GM12878 (cell line): ENCODE data around the gene SRSF1. TPM values are rescaled to one million over a fixed set of nuclear protein-coding genes. Genes with fewer than 3 reads are reported as not detected.

Experiments used
- BACH1 ChIP-seq: fragments of 450-650 bp; IDR thresholded peaks from 2 replicates; pipeline ENCODE4 v1.6.1; 2017; ENCODE audit warnings: mild to moderate bottlenecking, borderline replicate concordance
- MEF2A ChIP-seq: IDR thresholded peaks from 2 replicates; pipeline ENCODE4 v1.6.1; 2011; ENCODE audit warnings: low read depth, mild to moderate bottlenecking, low read length, moderate library complexity; ENCODE audit not compliant: insufficient read depth
- MYC ChIP-seq: IDR thresholded peaks from 2 replicates; pipeline ENCODE4 v1.6.1; 2011; ENCODE audit warnings: mild to moderate bottlenecking, low read length, moderate library complexity, inconsistent platforms; ENCODE audit not compliant: insufficient read depth, insufficient replicate concordance, insufficient read length, severe bottlenecking
- NR2C2 ChIP-seq: IDR thresholded peaks from 2 replicates; pipeline ENCODE4 v1.6.1; 2011; ENCODE audit warnings: borderline replicate concordance, low read depth; ENCODE audit not compliant: control insufficient read depth, insufficient read length
- PML ChIP-seq: IDR thresholded peaks from 2 replicates; pipeline ENCODE4 v1.6.1; 2012; ENCODE audit warnings: low read length, inconsistent platforms
- POLR2AphosphoS5 ChIP-seq: IDR thresholded peaks from 2 replicates; pipeline ENCODE4 v1.6.1; 2011; ENCODE audit warnings: mild to moderate bottlenecking, low read length, inconsistent platforms
- SRF ChIP-seq, 2 experiments: IDR thresholded peaks; 2 replicates each; pipeline ENCODE4 v1.6.1; 2011; ENCODE audit warnings: low read depth in 2 of 2, low read length in 2 of 2, mild to moderate bottlenecking in 1 of 2, moderate library complexity in 1 of 2
- TCF12 ChIP-seq: IDR thresholded peaks from 2 replicates; pipeline ENCODE4 v1.6.1; 2011; ENCODE audit warnings: low read depth, mild to moderate bottlenecking, low read length
- WRNIP1 ChIP-seq: IDR thresholded peaks from 2 replicates; pipeline ENCODE4 v1.6.1; 2011; ENCODE audit warnings: low read depth, low read length, improper control_type of control experiment, borderline replicate concordance
- polyA plus RNA-seq, 11 experiments: library from polyadenylated mRNA; depleted of rRNA in 4 of 11; unstranded in 6 of 11; stranded (reverse) in 5 of 11; fragments of >200 nt; fragmentation: Nextera tagmentation in 4 of 11; fragmentation: Illumina TruSeq in 1 of 11; extraction: Ambion mirVana in 4 of 11; extraction: Trizol in 1 of 11; gene quantifications; 1 replicate in 1 of 11; 2 replicates in 10 of 11; pipeline versions ENCODE4 v1.2.1 to v1.2.3, GENCODE V29; 2011 to 2016; ENCODE audit warnings: inconsistent platforms in 2 of 11, missing spikeins in 2 of 11, low read depth in 1 of 11
- total RNA-seq, 4 experiments: library from RNA; depleted of rRNA in 3 of 4; stranded (reverse); fragments of >200 nt in 3 of 4; fragmentation: Illumina TruSeq in 1 of 4; extraction: Trizol in 1 of 4; gene quantifications; 2 replicates each; pipeline versions ENCODE4 v1.2.1 to v1.2.3, GENCODE V29; 2013 to 2021
- TF ChIP-seq, protein P1 (sequence below): fragments of 450-650 bp; IDR thresholded peaks from 2 replicates; pipeline ENCODE4 v1.6.1; 2017; ENCODE audit warnings: mild to moderate bottlenecking, low read depth, inconsistent platforms; ENCODE audit not compliant: poor library complexity, severe bottlenecking
- TF ChIP-seq, protein P2 (sequence below): fragments of 450-650 bp; IDR thresholded peaks from 2 replicates; pipeline ENCODE4 v1.6.1; 2017; ENCODE audit warnings: borderline replicate concordance
- TF ChIP-seq, protein P3 (sequence below): fragments of 450-650 bp; IDR thresholded peaks from 2 replicates; pipeline ENCODE4 v1.6.1; 2018; ENCODE audit warnings: borderline replicate concordance, mild to moderate bottlenecking; ENCODE audit not compliant: partially characterized antibody
- TF ChIP-seq, protein P4 (sequence below): fragments of 450-650 bp; IDR thresholded peaks from 2 replicates; pipeline ENCODE4 v1.6.1; 2018; ENCODE audit warnings: mild to moderate bottlenecking, low read depth, moderate library complexity; ENCODE audit not compliant: partially characterized antibody

Gene SRSF1
- total and polyA plus RNA-seq, 10 of the 15 experiments (the other 5 are each of a cell fraction or from before 2014, with no cell fraction given) = 101 to 474 (median 404) TPM

DNA sequence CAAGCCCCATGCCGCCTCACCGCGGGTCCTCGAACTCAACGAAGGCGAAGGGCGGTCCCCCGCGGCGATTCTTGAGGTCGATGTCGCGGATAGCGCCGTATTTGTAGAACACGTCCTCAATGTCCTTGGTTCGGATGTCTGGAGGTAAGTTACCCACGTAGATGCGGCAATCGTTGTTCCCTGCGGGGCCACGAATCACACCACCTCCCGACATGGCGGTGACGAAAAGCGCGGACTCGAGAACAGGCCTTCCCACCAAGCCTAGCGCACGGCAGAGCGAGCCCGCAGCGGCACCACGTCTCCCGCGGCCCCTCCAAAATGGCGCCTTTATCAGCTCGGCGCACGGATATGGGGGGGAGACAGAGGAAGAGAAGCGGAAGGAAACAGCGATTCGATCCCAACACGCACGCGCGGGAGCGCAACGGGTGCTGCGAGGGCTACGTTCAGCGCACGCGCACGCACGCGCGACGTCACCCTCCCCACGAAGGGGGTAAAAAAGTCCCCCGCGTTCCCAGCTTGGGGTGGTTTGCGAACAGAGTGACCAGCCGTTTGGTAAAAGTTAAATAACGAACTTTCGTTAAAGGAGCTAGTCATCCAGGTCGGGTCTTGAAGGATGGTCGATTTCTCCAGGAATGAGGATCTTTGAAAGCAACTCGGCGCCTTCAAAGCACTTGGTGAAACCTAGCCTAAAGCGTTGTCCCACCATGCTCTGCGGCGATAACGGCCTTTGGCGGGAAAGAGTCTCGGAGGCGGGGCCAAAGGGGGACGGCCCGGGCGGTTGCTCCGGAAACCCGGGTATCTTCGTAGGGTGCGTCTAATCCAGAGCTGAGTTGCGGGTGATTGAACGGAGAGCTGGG, at the start of gene SRSF1 (continued):
- peak; percentile 98 for TF ChIP-seq POLR2AphosphoS5
- TF ChIP-seq BACH1 = peak; percentile 49; the same call in 1 of the 2 replicates
- TF ChIP-seq SRF (IDR thresholded peaks at IDR 0.05; ENCODE audit: low read depth in 2 of 2, low read length in 2 of 2) = no peak
- TF ChIP-seq, protein P1, sequence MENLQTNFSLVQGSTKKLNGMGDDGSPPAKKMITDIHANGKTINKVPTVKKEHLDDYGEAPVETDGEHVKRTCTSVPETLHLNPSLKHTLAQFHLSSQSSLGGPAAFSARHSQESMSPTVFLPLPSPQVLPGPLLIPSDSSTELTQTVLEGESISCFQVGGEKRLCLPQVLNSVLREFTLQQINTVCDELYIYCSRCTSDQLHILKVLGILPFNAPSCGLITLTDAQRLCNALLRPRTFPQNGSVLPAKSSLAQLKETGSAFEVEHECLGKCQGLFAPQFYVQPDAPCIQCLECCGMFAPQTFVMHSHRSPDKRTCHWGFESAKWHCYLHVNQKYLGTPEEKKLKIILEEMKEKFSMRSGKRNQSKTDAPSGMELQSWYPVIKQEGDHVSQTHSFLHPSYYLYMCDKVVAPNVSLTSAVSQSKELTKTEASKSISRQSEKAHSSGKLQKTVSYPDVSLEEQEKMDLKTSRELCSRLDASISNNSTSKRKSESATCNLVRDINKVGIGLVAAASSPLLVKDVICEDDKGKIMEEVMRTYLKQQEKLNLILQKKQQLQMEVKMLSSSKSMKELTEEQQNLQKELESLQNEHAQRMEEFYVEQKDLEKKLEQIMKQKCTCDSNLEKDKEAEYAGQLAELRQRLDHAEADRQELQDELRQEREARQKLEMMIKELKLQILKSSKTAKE = no peak
- TF ChIP-seq, protein P2, sequence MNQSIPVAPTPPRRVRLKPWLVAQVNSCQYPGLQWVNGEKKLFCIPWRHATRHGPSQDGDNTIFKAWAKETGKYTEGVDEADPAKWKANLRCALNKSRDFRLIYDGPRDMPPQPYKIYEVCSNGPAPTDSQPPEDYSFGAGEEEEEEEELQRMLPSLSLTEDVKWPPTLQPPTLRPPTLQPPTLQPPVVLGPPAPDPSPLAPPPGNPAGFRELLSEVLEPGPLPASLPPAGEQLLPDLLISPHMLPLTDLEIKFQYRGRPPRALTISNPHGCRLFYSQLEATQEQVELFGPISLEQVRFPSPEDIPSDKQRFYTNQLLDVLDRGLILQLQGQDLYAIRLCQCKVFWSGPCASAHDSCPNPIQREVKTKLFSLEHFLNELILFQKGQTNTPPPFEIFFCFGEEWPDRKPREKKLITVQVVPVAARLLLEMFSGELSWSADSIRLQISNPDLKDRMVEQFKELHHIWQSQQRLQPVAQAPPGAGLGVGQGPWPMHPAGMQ = no peak
- TF ChIP-seq MYC = peak; percentile 20
- TF ChIP-seq, protein P3, sequence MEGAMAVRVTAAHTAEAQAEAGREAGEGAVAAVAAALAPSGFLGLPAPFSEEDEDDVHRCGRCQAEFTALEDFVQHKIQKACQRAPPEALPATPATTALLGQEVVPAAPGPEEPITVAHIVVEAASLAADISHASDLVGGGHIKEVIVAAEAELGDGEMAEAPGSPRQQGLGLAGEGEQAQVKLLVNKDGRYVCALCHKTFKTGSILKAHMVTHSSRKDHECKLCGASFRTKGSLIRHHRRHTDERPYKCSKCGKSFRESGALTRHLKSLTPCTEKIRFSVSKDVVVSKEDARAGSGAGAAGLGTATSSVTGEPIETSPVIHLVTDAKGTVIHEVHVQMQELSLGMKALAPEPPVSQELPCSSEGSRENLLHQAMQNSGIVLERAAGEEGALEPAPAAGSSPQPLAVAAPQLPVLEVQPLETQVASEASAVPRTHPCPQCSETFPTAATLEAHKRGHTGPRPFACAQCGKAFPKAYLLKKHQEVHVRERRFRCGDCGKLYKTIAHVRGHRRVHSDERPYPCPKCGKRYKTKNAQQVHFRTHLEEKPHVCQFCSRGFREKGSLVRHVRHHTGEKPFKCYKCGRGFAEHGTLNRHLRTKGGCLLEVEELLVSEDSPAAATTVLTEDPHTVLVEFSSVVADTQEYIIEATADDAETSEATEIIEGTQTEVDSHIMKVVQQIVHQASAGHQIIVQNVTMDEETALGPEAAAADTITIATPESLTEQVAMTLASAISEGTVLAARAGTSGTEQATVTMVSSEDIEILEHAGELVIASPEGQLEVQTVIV = peak; percentile 14
- 0 out of 2 replicates have a peak, but pooled peaks have one; percentile 35 for TF ChIP-seq TCF12
- TF ChIP-seq NR2C2 = no peak
- TF ChIP-seq, protein P4, sequence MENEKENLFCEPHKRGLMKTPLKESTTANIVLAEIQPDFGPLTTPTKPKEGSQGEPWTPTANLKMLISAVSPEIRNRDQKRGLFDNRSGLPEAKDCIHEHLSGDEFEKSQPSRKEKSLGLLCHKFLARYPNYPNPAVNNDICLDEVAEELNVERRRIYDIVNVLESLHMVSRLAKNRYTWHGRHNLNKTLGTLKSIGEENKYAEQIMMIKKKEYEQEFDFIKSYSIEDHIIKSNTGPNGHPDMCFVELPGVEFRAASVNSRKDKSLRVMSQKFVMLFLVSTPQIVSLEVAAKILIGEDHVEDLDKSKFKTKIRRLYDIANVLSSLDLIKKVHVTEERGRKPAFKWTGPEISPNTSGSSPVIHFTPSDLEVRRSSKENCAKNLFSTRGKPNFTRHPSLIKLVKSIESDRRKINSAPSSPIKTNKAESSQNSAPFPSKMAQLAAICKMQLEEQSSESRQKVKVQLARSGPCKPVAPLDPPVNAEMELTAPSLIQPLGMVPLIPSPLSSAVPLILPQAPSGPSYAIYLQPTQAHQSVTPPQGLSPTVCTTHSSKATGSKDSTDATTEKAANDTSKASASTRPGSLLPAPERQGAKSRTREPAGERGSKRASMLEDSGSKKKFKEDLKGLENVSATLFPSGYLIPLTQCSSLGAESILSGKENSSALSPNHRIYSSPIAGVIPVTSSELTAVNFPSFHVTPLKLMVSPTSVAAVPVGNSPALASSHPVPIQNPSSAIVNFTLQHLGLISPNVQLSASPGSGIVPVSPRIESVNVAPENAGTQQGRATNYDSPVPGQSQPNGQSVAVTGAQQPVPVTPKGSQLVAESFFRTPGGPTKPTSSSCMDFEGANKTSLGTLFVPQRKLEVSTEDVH = peak; percentile 99
- TF ChIP-seq PML = peak; percentile 98
- no peak for TF ChIP-seq WRNIP1
- TF ChIP-seq MEF2A = 0 out of 2 replicates have a peak, but pooled peaks have one; percentile 23
